Stimulated activated naive CD4-positive, alpha-beta T cell treated with Interleukin-2 at 50 U/mL for 16 hours (primary cell): ENCODE results near the gene RPS6KA1.
A peak's percentile ranks its signal among the peaks of the same experiment; 100 is the strongest.
"Not testable (repeated sequence)": the region's sequence is repeated elsewhere in the genome, so short reads cannot be mapped to it uniquely, and the experiment has no call there.

Source experiments
- DNase-seq: peaks from one replicate; lab custom pipeline; 2025; lab: John Stamatoyannopoulos, UW

RPS6KA1 gene

DNA sequence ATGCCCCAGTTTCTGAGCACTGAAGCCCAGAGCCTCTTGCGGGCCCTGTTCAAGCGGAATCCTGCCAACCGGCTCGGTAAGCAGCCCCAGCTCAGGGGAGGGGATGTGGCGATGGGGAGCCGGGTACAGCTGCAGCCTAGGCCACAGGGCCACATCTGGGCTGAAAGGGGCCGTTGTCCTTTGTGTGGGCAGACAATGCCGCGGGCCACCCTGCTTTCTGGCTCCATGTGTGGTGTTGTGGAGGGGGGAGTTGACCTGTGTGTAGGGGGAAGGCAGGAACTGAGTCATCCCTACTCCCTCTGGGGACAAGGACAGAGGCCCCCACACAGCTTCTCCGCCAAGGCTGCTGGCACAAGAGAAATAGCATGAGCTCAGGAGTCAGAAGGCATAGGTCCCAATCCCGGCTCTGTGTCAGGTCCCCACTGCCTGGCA is 26.0 kb downstream of the RPS6KA1 start:
- DNase-seq = no peak

GRCh38 chr1:26556111-26556510 is 26.6 kb downstream of the RPS6KA1 start:
- DNase-seq = no peak

DNA sequence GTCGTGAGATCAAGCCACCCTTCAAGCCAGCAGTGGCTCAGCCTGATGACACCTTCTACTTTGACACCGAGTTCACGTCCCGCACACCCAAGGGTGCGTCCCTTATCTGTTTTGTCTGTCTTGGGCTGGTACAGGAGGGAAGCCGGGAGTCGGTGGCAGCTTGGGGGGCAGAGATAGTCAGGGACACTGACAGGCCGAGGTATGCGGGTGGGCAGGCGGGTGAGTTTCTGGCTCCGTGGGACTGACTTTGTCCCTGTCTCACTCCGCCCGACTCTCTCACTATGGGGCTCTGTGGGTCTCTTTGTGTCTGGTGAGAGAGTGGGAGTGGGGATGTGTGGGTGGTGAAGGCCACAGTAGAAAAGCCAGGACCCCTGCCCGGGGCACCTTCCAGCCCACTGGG is 27.4 kb downstream of the RPS6KA1 start:
- no peak for DNase-seq

- no peak for DNase-seq
Measured at GRCh38 chr1:26558685-26559048, 29.1 kb downstream of the RPS6KA1 start.

DNA sequence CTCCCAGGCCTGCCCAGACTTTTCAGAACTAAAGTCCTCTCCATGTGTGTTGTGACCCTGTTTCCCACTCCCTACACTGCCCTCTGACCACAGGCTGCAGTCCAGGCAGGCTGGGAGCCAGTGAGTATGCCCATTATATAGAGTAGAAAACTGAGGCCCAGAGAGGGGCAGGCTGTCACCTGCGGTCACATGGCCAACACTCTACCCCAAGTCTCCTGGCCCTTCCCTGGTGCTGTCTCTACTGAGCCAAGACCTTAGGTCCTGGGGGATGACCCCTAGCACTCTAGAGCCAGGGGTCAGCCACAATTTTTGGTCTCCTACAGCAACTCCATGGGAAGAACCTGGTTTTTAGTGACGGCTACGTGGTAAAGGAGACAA is 30.8 kb downstream of the RPS6KA1 start:
- DNase-seq = no peak

DNA sequence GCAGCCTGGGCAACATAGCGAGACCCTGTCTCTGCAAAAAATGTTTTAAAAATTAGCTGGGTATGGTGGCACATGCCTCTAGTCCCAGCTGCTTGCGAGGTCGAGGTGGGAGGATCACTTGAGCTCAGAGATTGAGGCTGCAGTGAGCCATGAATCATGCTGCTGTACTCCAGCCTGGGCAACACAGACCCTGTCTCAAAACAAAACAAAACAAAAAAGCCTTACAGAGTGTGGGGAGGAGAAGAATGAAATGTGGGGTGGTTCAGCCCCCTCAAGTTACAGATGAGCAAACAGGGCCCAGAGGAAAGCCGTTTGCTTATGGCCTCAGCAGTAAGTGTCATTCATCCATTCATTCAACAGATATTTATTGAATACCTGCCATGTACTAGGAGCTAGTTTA is 40.7 kb downstream of the RPS6KA1 start:
- DNase-seq = no peak

- no peak for DNase-seq
Measured at GRCh38 chr1:26571381-26571780, 41.8 kb downstream of the RPS6KA1 start.

DNA sequence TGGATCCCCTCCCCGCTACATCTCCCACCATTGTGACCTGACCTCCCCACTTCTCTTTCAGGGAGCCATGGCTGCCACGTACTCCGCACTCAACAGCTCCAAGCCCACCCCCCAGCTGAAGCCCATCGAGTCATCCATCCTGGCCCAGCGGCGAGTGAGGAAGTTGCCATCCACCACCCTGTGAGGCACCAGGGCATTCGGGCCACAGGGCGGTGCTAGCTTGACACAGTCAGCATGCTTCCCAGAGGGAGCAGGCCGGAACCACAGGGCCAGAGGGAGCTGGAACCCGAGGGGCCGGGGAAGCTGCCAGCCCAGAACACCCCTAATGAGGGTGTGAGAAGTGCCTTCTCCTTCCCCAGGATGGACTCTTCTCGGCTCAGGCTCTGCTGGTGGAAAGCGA is 44.5 kb downstream of the RPS6KA1 start:
- DNase-seq = no peak

GRCh38 chr1:26574719-26575251 is 45.2 kb downstream of the RPS6KA1 start:
- no peak for DNase-seq

GRCh38 chr1:26575348-26575747 is 45.8 kb downstream of the RPS6KA1 start:
- DNase-seq = no peak

- DNase-seq = no peak
Measured at GRCh38 chr1:26578167-26578566, 48.6 kb downstream of the RPS6KA1 start.

GRCh38 chr1:26579681-26580111 is 50.1 kb downstream of the RPS6KA1 start:
- DNase-seq = no peak

DNA sequence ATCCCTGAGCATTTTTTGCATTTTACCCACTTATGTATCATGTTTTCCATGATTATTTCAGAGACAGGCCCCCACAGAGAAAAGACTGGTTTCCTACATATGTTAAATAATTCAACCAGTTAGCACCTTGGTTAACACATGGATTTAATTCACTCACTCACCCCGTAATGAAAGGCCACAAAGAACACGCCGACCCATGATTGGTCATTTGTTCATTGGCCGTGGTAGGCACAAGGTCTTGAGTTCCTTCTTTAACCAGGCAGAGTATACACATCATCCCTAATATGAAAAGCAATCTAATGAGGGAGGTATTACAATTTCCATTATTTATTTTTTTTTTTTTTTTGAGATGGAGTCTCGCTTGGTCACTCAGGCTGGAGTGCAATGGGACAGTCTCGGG is 50.6 kb downstream of the RPS6KA1 start:
- DNase-seq = peak; percentile 20

- DNase-seq = no peak
Measured at GRCh38 chr1:26581287-26581651, 51.7 kb downstream of the RPS6KA1 start.

DNA sequence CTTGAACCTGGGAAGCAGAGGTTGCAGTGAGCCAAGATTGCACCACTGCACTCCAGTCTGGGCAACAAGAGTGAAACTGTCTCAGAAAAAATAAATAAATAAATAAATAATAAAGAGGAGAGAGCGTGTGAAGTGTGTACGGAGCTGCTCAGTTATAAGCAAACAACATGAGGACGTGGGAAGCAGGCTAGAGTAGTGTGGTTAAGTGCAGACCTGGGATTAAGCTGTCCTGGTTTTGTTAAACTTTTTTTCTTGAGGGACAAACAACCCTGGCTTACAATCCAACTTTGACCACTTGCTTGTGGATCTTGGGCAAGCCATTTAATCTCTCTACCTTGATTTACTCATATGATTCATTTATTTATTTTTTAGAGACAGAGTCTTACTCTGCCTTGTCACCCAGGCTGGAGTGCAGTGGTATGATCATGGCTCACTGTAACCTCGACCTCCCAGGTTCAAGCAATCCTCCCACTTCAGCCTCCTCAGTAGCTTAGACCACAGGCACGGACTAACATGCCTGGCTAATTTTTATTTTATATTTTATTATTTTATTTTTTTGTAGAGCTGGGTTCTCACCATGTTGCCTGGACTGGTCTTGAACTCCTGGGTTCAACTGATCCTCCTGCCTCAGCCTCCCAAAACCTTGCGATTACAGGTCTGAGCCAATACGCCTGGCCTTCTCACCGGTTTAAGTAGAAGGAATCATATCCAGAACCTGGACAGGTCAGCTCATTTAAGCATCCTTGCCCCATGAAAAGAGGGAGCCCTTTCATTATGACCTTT is 52.7 kb downstream of the RPS6KA1 start:
- no peak for DNase-seq

DNA sequence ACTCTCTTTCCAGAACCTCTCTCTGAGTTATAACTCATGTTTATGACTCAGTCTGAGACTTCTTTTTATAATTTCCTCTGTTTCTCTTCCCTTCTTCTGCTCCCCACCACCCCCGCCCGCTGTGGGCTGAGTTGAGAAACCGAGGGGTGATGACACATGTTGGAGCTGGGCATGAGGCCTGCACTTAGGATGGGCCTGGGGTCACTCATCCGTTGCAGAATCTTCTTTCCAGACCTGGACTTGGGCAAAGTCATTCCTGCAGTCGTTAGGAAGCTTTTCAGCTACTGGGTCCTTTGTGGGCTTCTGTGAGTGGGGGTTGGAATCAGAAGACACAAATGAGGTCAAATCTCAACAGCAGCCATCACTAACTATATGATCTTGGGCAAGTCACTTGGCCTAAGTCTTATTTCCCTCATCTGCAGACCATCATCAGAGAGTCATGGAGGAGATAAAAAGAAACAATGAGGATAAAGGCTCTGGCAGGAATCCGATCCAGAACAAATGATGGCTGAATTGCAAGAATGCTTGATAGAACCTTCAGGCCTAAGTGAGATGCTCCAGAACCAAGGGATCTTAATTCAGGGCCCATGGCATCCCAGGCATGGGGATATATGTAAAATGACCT is 53.4 kb downstream of the RPS6KA1 start:
- DNase-seq = peak; percentile 83

- peak; percentile 26 for DNase-seq
Measured at GRCh38 chr1:26583646-26584485, 54.3 kb downstream of the RPS6KA1 start.

- not testable (repeated sequence) for DNase-seq
Measured at GRCh38 chr1:26584588-26584987, 55.0 kb downstream of the RPS6KA1 start.

DNA sequence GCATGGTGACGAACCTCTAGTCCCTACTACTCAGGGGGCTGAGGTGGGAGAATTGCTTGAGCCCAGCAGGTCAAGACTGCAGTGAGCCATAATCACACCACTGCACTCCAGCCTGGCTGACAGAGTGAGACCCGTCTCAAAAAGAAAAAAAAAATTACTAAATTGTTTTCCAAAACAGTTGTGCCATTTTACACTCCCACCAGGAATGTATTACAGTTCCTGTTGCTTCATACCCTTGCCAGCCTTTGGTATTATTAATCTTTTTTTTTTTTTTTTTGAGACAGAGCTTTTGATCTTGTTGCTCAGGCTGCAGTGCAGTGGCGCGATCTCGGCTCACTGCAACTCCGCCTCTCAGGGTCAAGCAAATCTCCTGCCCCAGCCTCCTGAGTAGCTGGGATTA is 55.9 kb downstream of the RPS6KA1 start:
- DNase-seq = no peak

DNA sequence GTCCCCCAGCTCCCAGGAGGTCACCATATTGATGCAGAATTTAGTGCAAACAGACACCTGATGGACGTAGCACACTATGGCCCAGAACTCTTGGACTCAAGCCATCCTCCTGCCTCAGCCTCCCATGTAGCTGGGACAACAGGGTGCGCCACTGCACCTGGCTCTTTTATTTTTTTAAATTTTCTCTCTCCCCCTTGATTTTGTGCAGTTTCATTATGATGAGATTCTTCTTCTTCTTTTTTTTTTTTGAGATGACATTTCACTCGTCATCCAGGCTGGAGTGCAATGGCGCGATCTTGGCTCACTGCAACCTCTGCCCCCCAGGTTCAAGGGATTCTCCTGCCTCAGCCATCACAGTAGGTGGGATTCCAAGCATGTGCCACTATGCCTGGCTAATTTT is 63.8 kb downstream of the RPS6KA1 start:
- no peak for DNase-seq

- DNase-seq = not testable (repeated sequence)
Measured at GRCh38 chr1:26594593-26594992, 65.0 kb downstream of the RPS6KA1 start.

- no peak for DNase-seq
Measured at GRCh38 chr1:26597629-26598039, 68.1 kb downstream of the RPS6KA1 start.

GRCh38 chr1:26598890-26599289 is 69.3 kb downstream of the RPS6KA1 start:
- no peak for DNase-seq
